ENCODE data around the gene KIF18A. TPM values are rescaled to one million over a fixed set of nuclear protein-coding genes. Genes with fewer than 3 reads are reported as not detected.

KIF18A gene
- total and polyA plus RNA-seq, 2 of the 8 experiments (the other 6 are each of a cell fraction or from before 2014, with no cell fraction given), result 4.0 to 23.3 TPM

DNA sequence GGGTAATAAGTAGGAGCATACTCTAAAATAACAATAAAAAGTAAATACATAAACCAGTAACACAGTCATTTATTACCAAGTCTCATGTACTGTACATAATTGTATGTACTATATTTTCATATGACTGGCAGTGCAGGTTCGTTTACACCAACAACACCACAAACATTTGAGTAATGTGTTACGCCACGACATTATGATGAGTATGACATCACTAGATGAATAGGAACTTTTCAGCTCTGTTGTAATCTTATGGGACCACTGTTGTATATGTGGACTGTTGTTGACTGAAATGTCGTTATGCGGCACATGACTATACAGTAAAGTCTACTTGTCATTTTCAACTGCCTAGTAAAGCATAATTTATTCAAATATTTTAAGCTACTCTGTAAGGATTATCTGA is 18.6 kb downstream of the KIF18A start:
- Histone ChIP-seq H3K27me3 (replicated peaks in 1 of 4; ENCODE audit: control insufficient read depth in 3 of 4, extremely low read depth in 1 of 4, insufficient read depth in 3 of 4, low read length in 3 of 4) (no peaks in the 10 kb centered on the region), H3K79me1 (ENCODE audit: low read depth, low read length) (no peaks in the 10 kb centered on the region), H3K36me3 (ENCODE audit: control insufficient read depth in 2 of 4, insufficient read depth in 4 of 4, low read length in 3 of 4) (peaks cover 0 to 42% (median 1%) of the 10 kb centered on the region in 4 experiments; a peak in 4 of 8 replicates), H3K4me3 (ENCODE audit: extremely low read depth in 1 of 4, insufficient read depth in 2 of 4, low read depth in 3 of 4, low read length in 4 of 4) (no peak overlapping the region), H3K4me2 (ENCODE audit: insufficient read depth in 1 of 2, low read depth in 2 of 2, low read length in 2 of 2) (no peak overlapping the region), H2AK5ac (ENCODE audit: low read depth, low read length) (no peak overlapping the region), H3K4me1 (replicated peaks in 1 of 4; ENCODE audit: control insufficient read depth in 3 of 4, insufficient read depth in 4 of 4, low read length in 3 of 4) (no peaks in the 10 kb centered on the region), H3K23ac (ENCODE audit: insufficient read length) (no peak overlapping the region), H3K9ac (replicated peaks in 1 of 4; ENCODE audit: extremely low read depth in 1 of 4, low read depth in 3 of 4, low read length in 3 of 4) (no peak overlapping the region), H3K79me2 (ENCODE audit: control insufficient read depth in 1 of 2, insufficient read depth in 2 of 2, low read length in 2 of 2) (no peaks in the 10 kb centered on the region), H2BK5ac (ENCODE audit: low read depth, low read length) (no peak overlapping the region), H2BK15ac (ENCODE audit: low read length) (no peak overlapping the region), H3K23me2 (ENCODE audit: low read depth, low read length) (no peaks in the 10 kb centered on the region), H4K20me1 (replicated peaks in 1 of 2; ENCODE audit: control insufficient read depth in 1 of 2, insufficient read depth in 2 of 2, low read length in 2 of 2) (no peaks in the 10 kb centered on the region), H2BK20ac (ENCODE audit: low read length) (no peak overlapping the region), H2BK120ac (replicated peaks; ENCODE audit: low read depth, low read length) (no peak overlapping the region), H4K8ac (ENCODE audit: extremely low read depth, insufficient read depth, low read length) (no peak overlapping the region), H3K18ac (ENCODE audit: extremely low read depth, low read length) (no peak overlapping the region), H2BK12ac (ENCODE audit: low read depth, low read length) (no peak overlapping the region), H3K56ac (replicated peaks; ENCODE audit: insufficient read length, low read depth, low read length) (no peak overlapping the region), H3K9me3 (ENCODE audit: insufficient read depth in 2 of 2, low read depth in 1 of 2, low read length in 1 of 2) (no peaks in the 10 kb centered on the region), H4K5ac (ENCODE audit: insufficient read length, low read depth, low read length) (no peak overlapping the region), H3K14ac (ENCODE audit: insufficient read length) (no peak overlapping the region), H4K91ac (replicated peaks; ENCODE audit: insufficient read length, low read length) (no peak overlapping the region), H3K4ac (replicated peaks; ENCODE audit: insufficient read length, low read depth, low read length) (no peak overlapping the region), H2AFZ (ENCODE audit: low read length) (no peak overlapping the region), H3K27ac (ENCODE audit: low read depth, low read length) (no peak overlapping the region)
- no peak for DNase-seq (ENCODE audit: low read depth in 1 of 2, low spot score in 2 of 2)
- ChIA-PET POLR2A (ENCODE audit: partially characterized antibody) (no interaction called here), CTCF (ENCODE audit: partially characterized antibody) (interaction anchor here (0.6 kb wide), 1 partner anchor 13 kb away, joined by 3 read pairs; no protein-coding TSS in a partner anchor)
- no peak for TF ChIP-seq POLR2AphosphoS5 (IDR thresholded peaks at IDR 0.05; ENCODE audit: low read depth, low read length)
- no peak for TF ChIP-seq GTF2F1 (IDR thresholded peaks at IDR 0.05; ENCODE audit: borderline replicate concordance, low read depth, low read length)
- TF ChIP-seq BRCA1 (IDR thresholded peaks at IDR 0.05; ENCODE audit: low read depth, low read length), result no peak
- no peak for TF ChIP-seq EZH2 (IDR thresholded peaks at IDR 0.05; ENCODE audit: low read depth, low read length, severe bottlenecking)
- no peak for TF ChIP-seq MAFK (IDR thresholded peaks at IDR 0.05; ENCODE audit: low read depth, low read length)
- no peak for TF ChIP-seq RXRA (IDR thresholded peaks at IDR 0.05; ENCODE audit: insufficient read depth, low read depth, low read length)
- TF ChIP-seq JUN (IDR thresholded peaks at IDR 0.05; ENCODE audit: low read depth, low read length), result no peak
- TF ChIP-seq RAD21 (IDR thresholded peaks at IDR 0.05 in 1 of 2, conservative IDR thresholded peaks at IDR 0.05 in 1 of 2; ENCODE audit: low read depth in 2 of 2, low read length in 2 of 2), result no peak
- no peak for TF ChIP-seq KDM1A (IDR thresholded peaks at IDR 0.05; ENCODE audit: borderline replicate concordance, low read length)
- no peak for TF ChIP-seq CBX8 (IDR thresholded peaks at IDR 0.05; ENCODE audit: borderline replicate concordance, low read depth, low read length)
- TF ChIP-seq YY1 (IDR thresholded peaks at IDR 0.05; ENCODE audit: low read depth, low read length), result no peak
- no peak for TF ChIP-seq PHF8 (conservative IDR thresholded peaks at IDR 0.05; ENCODE audit: low read depth, low read length)
- no peak for TF ChIP-seq RBBP5 (IDR thresholded peaks at IDR 0.05; ENCODE audit: borderline replicate concordance, low read depth, low read length)
- TF ChIP-seq ZNF274 (IDR thresholded peaks at IDR 0.05; ENCODE audit: borderline replicate concordance, extremely low read depth, low read length), result no peak
- WGBS, 2 experiments (ENCODE audit: extremely low coverage in 1 of 2, insufficient coverage in 1 of 2, insufficient read length in 1 of 2, insufficient replicate concordance in 2 of 2, low coverage in 1 of 2, low lambda C conversion rate in 2 of 2, missing lambda C conversion rate in 1 of 2), result 96% methylated on average over 5 of the region's 5 CpGs; no CpG with 5 or more reads in 1 of the 2 experiments
- no peak for FAIRE-seq
